Right cardiac atrium (tissue), 5 donors: ENCODE results near the gene IPO9. TPM values are rescaled to one million over a fixed set of nuclear protein-coding genes. Genes with fewer than 3 reads are reported as not detected.
"Not testable (repeated sequence)": the region's sequence is repeated elsewhere in the genome, so short reads cannot be mapped to it uniquely, and the experiment has no call there.

Experiments
- ATAC-seq, 2 donors: fragments of 200-7000 bp; cut with Tn5 transposase; one replicate each; pipeline versions ENCODE4 v1.8.0 to v1.9.1; 2020; ENCODE audit warnings: moderate library complexity in 2 of 2, mild to moderate bottlenecking in 1 of 2
- DNase-seq, 3 donors: peaks; one replicate each; pipeline ENCODE4 v3.0.0-alpha.2; 2020
- H3K27ac ChIP-seq: one replicate; pipeline ENCODE4 v1.5.1; 2013; ENCODE audit warnings: mild to moderate bottlenecking, low read length, control low read depth, moderate library complexity
- H3K27me3 ChIP-seq: one replicate; pipeline ENCODE4 v1.6.1; 2013; ENCODE audit not compliant: control insufficient read depth, insufficient read depth
- H3K4me1 ChIP-seq: one replicate; pipeline ENCODE4 v1.6.1; 2013; ENCODE audit warnings: low read length; ENCODE audit not compliant: control insufficient read depth, insufficient read depth
- H3K4me3 ChIP-seq: one replicate; pipeline ENCODE4 v1.5.1; 2013; ENCODE audit warnings: low read length, control low read depth
- H3K9me3 ChIP-seq: one replicate; pipeline ENCODE4 v1.6.1; 2013; ENCODE audit warnings: low read length; ENCODE audit not compliant: control insufficient read depth
- WGBS: extraction: QIAGEN DNeasy Blood & Tissue Kit; methylation state at CpG from one replicate; pipeline ENCODE4 v1.1.7; 2013; 5-methylcytosine and 5-hydroxymethylcytosine counted together
- intact Hi-C, 4 donors: fragments of 100-400 bp; cut with DNase I; formaldehyde crosslinking; loops; one replicate each; pipeline versions ENCODE4 v1.11.0 to v1.14.0; 2022 to 2023
- polyA plus RNA-seq: library from polyadenylated mRNA; stranded (reverse); fragments of 200-250 nt; gene quantifications from one replicate; pipeline ENCODE4 v1.2.3, GENCODE V29; 2013
- total RNA-seq, 4 donors: library from RNA; stranded (reverse); fragmentation: NEBNext Ultra II Directional; extraction: Animal tissue kit (Norgen Biotek cat#: 25700); gene quantifications; one replicate each; pipeline ENCODE4 v1.2.1, GENCODE V29; 2021
- donor health status: healthy with polysubstance abuse.
- donor health status: DM: no; HTN: yes; CAD: no.
- donor health status: DM: no; HTN: no; CAD: no.
- donor health status: DM: no; HTN: yes; CAD: no; lungs with severe emphysema.
- donor health status: DM: yes; HTN: yes; CAD: no.

IPO9 gene
- total and polyA plus RNA-seq, 5 donors, result 10.3 to 27.9 (median 24.4) TPM

GRCh38 chr1:201895913-201896807 lies 67.2 kb downstream of the IPO9 start:
- Histone ChIP-seq H3K27me3 (no peaks in the 10 kb centered on the region), H3K9me3 (no peaks in the 10 kb centered on the region), H3K4me1 (no peaks in the 10 kb centered on the region), H3K27ac (peak overlapping the region; percentile 65), H3K4me3 (no peak overlapping the region)
- DNase-seq, result peak; percentile 91 to 96 (median 95)
- intact Hi-C loops, result loop anchor here (2.0 to 5.0 kb wide), 3 partner anchors 61 to 77 kb away; partner anchors contain the start of gene TIMM17A (in 1 of the 4)
- WGBS, result 11% methylated on average over 10 of the region's 10 CpGs
- peak; percentile 83 to 89 for ATAC-seq

- peak; percentile 22 to 53 for ATAC-seq
- H3K4me1 ChIP-seq, result no peaks in the 10 kb centered on the region
- 59% methylated on average over 2 of the region's 2 CpGs for WGBS
- intact Hi-C loops, result loop anchor here in 3 of 4 donors (5.0 kb wide), 2 partner anchors 60 to 75 kb away; partner anchors contain the start of gene TIMM17A (in 1 of the 3)
- H3K27me3 ChIP-seq, result no peaks in the 10 kb centered on the region
- peak overlapping the region; percentile 65 for H3K27ac ChIP-seq
- H3K4me3 ChIP-seq, result no peak overlapping the region
- peak in 2 of 3 donors; percentile 67 to 70 for DNase-seq
- H3K9me3 ChIP-seq, result no peaks in the 10 kb centered on the region
Measured at GRCh38 chr1:201896951-201897391, 68.0 kb downstream of the IPO9 start.

GRCh38 chr1:201898240-201898894 lies 69.4 kb downstream of the IPO9 start:
- 73% methylated on average over 4 of the region's 4 CpGs for WGBS
- Histone ChIP-seq H3K9me3 (no peaks in the 10 kb centered on the region), H3K27me3 (no peaks in the 10 kb centered on the region), H3K4me1 (no peaks in the 10 kb centered on the region), H3K27ac (peak overlapping the region; percentile 8), H3K4me3 (no peak overlapping the region)
- DNase-seq, result no peak
- intact Hi-C loops, result loop anchor here in 3 of 4 donors (5.0 kb wide), 2 partner anchors 59 to 74 kb away; partner anchors contain the start of gene TIMM17A (in 1 of the 3)
- no peak for ATAC-seq

GRCh38 chr1:201898992-201899391 lies 70.0 kb downstream of the IPO9 start:
- Histone ChIP-seq H3K9me3 (no peaks in the 10 kb centered on the region), H3K4me3 (no peak overlapping the region), H3K27me3 (no peaks in the 10 kb centered on the region), H3K27ac (no peak overlapping the region), H3K4me1 (no peaks in the 10 kb centered on the region)
- 65% methylated on average over 4 of the region's 4 CpGs for WGBS
- intact Hi-C loops, result loop anchor here in 3 of 4 donors (5.0 kb wide), 2 partner anchors 58 to 73 kb away; partner anchors contain the start of gene TIMM17A (in 1 of the 3)
- DNase-seq (peak in 1 of 3 donors; percentile 19), ATAC-seq (no peak)

GRCh38 chr1:201899683-201900429 lies 70.9 kb downstream of the IPO9 start:
- H3K4me1 ChIP-seq, result peaks cover 1% of the 10 kb centered on the region
- H3K9me3 ChIP-seq, result no peaks in the 10 kb centered on the region
- no peaks in the 10 kb centered on the region for H3K27me3 ChIP-seq
- WGBS, result 93% methylated on average over 20 of the region's 20 CpGs
- intact Hi-C loops, result loop anchor here (5.0 kb wide), 3 partner anchors 47 to 72 kb away; partner anchors contain the start of genes LMOD1 (in 1 of the 4) and TIMM17A (in 1 of the 4)
- H3K4me3 ChIP-seq, result no peak overlapping the region
- DNase-seq, result no peak
- H3K27ac ChIP-seq, result no peak overlapping the region
- no peak for ATAC-seq

- no peak overlapping the region for H3K27ac ChIP-seq
- intact Hi-C loops, result loop anchor here in 1 of 4 donors (5.0 kb wide), 1 partner anchor 47 kb away; the partner anchor contains the start of gene LMOD1
Measured at GRCh38 chr1:201900476-201900875, 71.5 kb downstream of the IPO9 start.

GRCh38 chr1:201901036-201901435 lies 72.1 kb downstream of the IPO9 start:
- not testable (repeated sequence) for H3K27ac ChIP-seq, H3K4me3 ChIP-seq, H3K4me1 ChIP-seq, H3K27me3 ChIP-seq, DNase-seq, ATAC-seq, H3K9me3 ChIP-seq
- 89% methylated on average over 6 of the region's 6 CpGs for WGBS
- intact Hi-C loops, result loop anchor here in 1 of 4 donors (5.0 kb wide), 1 partner anchor 46 kb away; the partner anchor contains the start of gene LMOD1

More at GRCh38 chr1:201900476-201900875, 71.5 kb downstream of the IPO9 start:
- Histone ChIP-seq H3K4me3 (no peak overlapping the region), H3K27me3 (no peaks in the 10 kb centered on the region), H3K4me1 (peaks cover 5% of the 10 kb centered on the region), H3K9me3 (no peaks in the 10 kb centered on the region)
- ATAC-seq, result no peak
- no peak for DNase-seq
- 70% methylated on average over 5 of the region's 5 CpGs for WGBS

- no peak overlapping the region for H3K4me3 ChIP-seq
- WGBS, result 71% methylated on average over 3 of the region's 3 CpGs
- peak in 1 of 2 donors; percentile 7 for ATAC-seq
- intact Hi-C loops, result loop anchor here in 1 of 4 donors (5.0 kb wide), 1 partner anchor 45 kb away; the partner anchor contains the start of gene LMOD1
- no peak overlapping the region for H3K27ac ChIP-seq
- no peaks in the 10 kb centered on the region for H3K9me3 ChIP-seq
- peaks cover 13% of the 10 kb centered on the region for H3K4me1 ChIP-seq
- H3K27me3 ChIP-seq, result no peaks in the 10 kb centered on the region
- DNase-seq, result no peak
Measured at GRCh38 chr1:201902198-201902597, 73.2 kb downstream of the IPO9 start.

GRCh38 chr1:201903135-201903534 lies 74.2 kb downstream of the IPO9 start:
- Histone ChIP-seq H3K27me3 (no peaks in the 10 kb centered on the region), H3K9me3 (no peaks in the 10 kb centered on the region), H3K27ac (peak overlapping the region; percentile 54), H3K4me1 (peaks cover 15% of the 10 kb centered on the region), H3K4me3 (no peak overlapping the region)
- intact Hi-C loops, result loop anchor here in 1 of 4 donors (5.0 kb wide), 1 partner anchor 44 kb away; the partner anchor contains the start of gene LMOD1
- DNase-seq, result peak in 2 of 3 donors; percentile 53 to 73
- WGBS, result 83% methylated on average over 5 of the region's 5 CpGs
- ATAC-seq, result peak; percentile 58 to 67

- H3K4me1 ChIP-seq, result peaks cover 15% of the 10 kb centered on the region
- H3K27ac ChIP-seq, result peak overlapping the region; percentile 78
- H3K4me3 ChIP-seq, result no peak overlapping the region
- no peaks in the 10 kb centered on the region for H3K27me3 ChIP-seq
- ATAC-seq (peak; percentile 77 to 82), DNase-seq (peak in 2 of 3 donors; percentile 60 to 79)
- no peaks in the 10 kb centered on the region for H3K9me3 ChIP-seq
- WGBS, result 19% methylated on average over 6 of the region's 6 CpGs
- intact Hi-C loops, result loop anchor here in 1 of 4 donors (5.0 kb wide), 1 partner anchor 43 kb away; the partner anchor contains the start of gene LMOD1
Measured at GRCh38 chr1:201904579-201904978, 75.6 kb downstream of the IPO9 start.
